Measurements from ENCODE around the gene ZMYM4.

DNA sequence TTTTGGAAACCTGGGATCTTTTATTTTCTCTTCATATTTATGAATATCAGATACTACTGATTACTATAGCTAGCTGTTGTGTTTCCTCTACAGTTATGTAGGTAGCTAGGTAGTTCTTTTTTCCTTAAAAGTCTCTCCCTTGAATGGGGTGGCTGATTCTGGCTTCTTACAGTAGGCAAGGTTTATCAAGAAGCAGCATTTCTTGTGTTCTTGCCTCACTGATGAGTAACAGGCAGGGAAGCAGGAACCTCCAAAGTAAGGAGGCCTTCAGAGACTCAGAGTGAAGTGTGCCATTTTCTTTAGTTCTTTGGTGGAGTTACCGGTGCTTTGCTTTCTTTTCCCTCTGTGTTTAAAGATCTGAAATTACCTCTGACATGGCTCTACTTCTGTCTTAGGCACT lies 56.0 kb downstream of the ZMYM4 start:
- TF ChIP-seq MAZ (IDR thresholded peaks at IDR 0.05; ENCODE audit: borderline replicate concordance, low read depth, low read length) (no peak), CBX8 (IDR thresholded peaks at IDR 0.05) (no peak), POLR2A (IDR thresholded peaks at IDR 0.05; ENCODE audit: low read length) (no peak)

Measured in A549 (cell line).